Activated T-helper 17 cell treated with anti-CD3 and anti-CD28 coated beads, Interleukin-2, amount 50 U/mL, for 72 hours (primary cell): ENCODE data around the gene RBM8A. TPM values are rescaled to one million over a fixed set of nuclear protein-coding genes. Genes with fewer than 3 reads are reported as not detected.

ENCODE experiments used
- ATAC-seq: fragments of 150-1000 bp; cut with Tn5 transposase; replicated peaks from 2 replicates; pipeline ENCODE4 v1.10.0; 2021; ENCODE audit warnings: mild to moderate bottlenecking, moderate library complexity
- H3K27ac Mint-ChIP-seq: one replicate; pipeline ENCODE4 v1.8.0; 2022; ENCODE audit warnings: mixed read lengths
- H3K27me3 Mint-ChIP-seq: one replicate; pipeline ENCODE4 v1.8.0; 2022; ENCODE audit warnings: mixed read lengths
- H3K36me3 Mint-ChIP-seq: one replicate; pipeline ENCODE4 v1.8.0; 2022; ENCODE audit warnings: low read depth, mild to moderate bottlenecking, mixed read lengths
- H3K4me1 Mint-ChIP-seq: one replicate; pipeline ENCODE4 v1.8.0; 2022; ENCODE audit warnings: mixed read lengths
- H3K4me3 Mint-ChIP-seq: one replicate; pipeline ENCODE4 v1.8.0; 2022; ENCODE audit warnings: mild to moderate bottlenecking, mixed read lengths
- H3K9me3 Mint-ChIP-seq: one replicate; pipeline ENCODE4 v1.8.0; 2022; ENCODE audit warnings: mixed read lengths
- total RNA-seq, 2 donors: library from RNA; stranded (reverse); gene quantifications; one replicate each; pipeline ENCODE4 v1.2.3, GENCODE V29; 2022

The RBM8A gene
- total RNA-seq, 2 donors from 2014 or later, result 222 to 275 TPM

GRCh38 chr1:145960468-145961108, 33.3 kb upstream of the RBM8A start:
- peaks cover 35% of the 10 kb centered on the region for H3K4me1 Mint-ChIP-seq
- ATAC-seq, result no peak
- H3K27ac Mint-ChIP-seq, result peak overlapping the region; percentile 93
- peaks cover 21% of the 10 kb centered on the region for H3K36me3 Mint-ChIP-seq
- no peaks in the 10 kb centered on the region for H3K9me3 Mint-ChIP-seq
- H3K27me3 Mint-ChIP-seq, result no peaks in the 10 kb centered on the region
- peak overlapping the region; percentile 95 for H3K4me3 Mint-ChIP-seq

GRCh38 chr1:145959957-145960467, 32.7 kb upstream of the RBM8A start:
- peaks cover 27% of the 10 kb centered on the region for H3K36me3 Mint-ChIP-seq

GRCh38 chr1:145959333-145959732, 32.0 kb upstream of the RBM8A start:
- H3K36me3 Mint-ChIP-seq, result peaks cover 34% of the 10 kb centered on the region
- H3K4me1 Mint-ChIP-seq, result peaks cover 43% of the 10 kb centered on the region
- H3K27ac Mint-ChIP-seq, result no peak overlapping the region
- no peaks in the 10 kb centered on the region for H3K27me3 Mint-ChIP-seq
- H3K4me3 Mint-ChIP-seq, result peak overlapping the region; percentile 95
- ATAC-seq, result no peak
- no peaks in the 10 kb centered on the region for H3K9me3 Mint-ChIP-seq

More at GRCh38 chr1:145959957-145960467, 32.7 kb upstream of the RBM8A start:
- H3K9me3 Mint-ChIP-seq, result no peaks in the 10 kb centered on the region
- ATAC-seq, result no peak
- no peaks in the 10 kb centered on the region for H3K27me3 Mint-ChIP-seq
- peak overlapping the region; percentile 95 for H3K4me3 Mint-ChIP-seq
- no peak overlapping the region for H3K27ac Mint-ChIP-seq
- peaks cover 39% of the 10 kb centered on the region for H3K4me1 Mint-ChIP-seq

- no peak for ATAC-seq
- Mint-ChIP-seq H3K9me3 (no peaks in the 10 kb centered on the region), H3K36me3 (peaks cover 40% of the 10 kb centered on the region), H3K4me1 (peaks cover 48% of the 10 kb centered on the region), H3K27me3 (no peaks in the 10 kb centered on the region), H3K27ac (no peak overlapping the region), H3K4me3 (peak overlapping the region; percentile 95)
These were observed 31.4 kb upstream of the RBM8A start for GRCh38 chr1:145958734-145959133.

GRCh38 chr1:145957443-145958319, 30.4 kb upstream of the RBM8A start, which contains the start of gene LIX1L:
Gene LIX1L (minus strand): TSS chr1:145958017. CDS start chr1:145957927, 90 bp downstream.
- Mint-ChIP-seq H3K9me3 (no peaks in the 10 kb centered on the region), H3K36me3 (peaks cover 50% of the 10 kb centered on the region)
- peak; percentile 92 for ATAC-seq

GRCh38 chr1:145956781-145957442, 29.6 kb upstream of the RBM8A start:
- H3K36me3 Mint-ChIP-seq, result peaks cover 58% of the 10 kb centered on the region

More at GRCh38 chr1:145957443-145958319, 30.4 kb upstream of the RBM8A start, which contains the start of gene LIX1L:
- H3K4me3 Mint-ChIP-seq, result peak within 1 kb of the TSS; percentile 95
- H3K27me3 Mint-ChIP-seq, result no peaks in the 10 kb centered on the region
- peak within 1 kb of the TSS; percentile 89 for H3K27ac Mint-ChIP-seq
- H3K4me1 Mint-ChIP-seq, result peaks cover 44% of the 10 kb centered on the region

GRCh38 chr1:145956361-145956760, 29.1 kb upstream of the RBM8A start:
- ATAC-seq, result no peak
- H3K4me3 Mint-ChIP-seq, result peak overlapping the region; percentile 95
- H3K36me3 Mint-ChIP-seq, result peaks cover 63% of the 10 kb centered on the region
- H3K27ac Mint-ChIP-seq, result peak overlapping the region; percentile 89
- no peaks in the 10 kb centered on the region for H3K9me3 Mint-ChIP-seq
- no peaks in the 10 kb centered on the region for H3K27me3 Mint-ChIP-seq
- H3K4me1 Mint-ChIP-seq, result peaks cover 53% of the 10 kb centered on the region

More at GRCh38 chr1:145956781-145957442, 29.6 kb upstream of the RBM8A start:
- H3K4me3 Mint-ChIP-seq, result peak overlapping the region; percentile 95
- H3K9me3 Mint-ChIP-seq, result no peaks in the 10 kb centered on the region
- peak overlapping the region; percentile 89 for H3K27ac Mint-ChIP-seq
- no peak for ATAC-seq
- peaks cover 47% of the 10 kb centered on the region for H3K4me1 Mint-ChIP-seq
- H3K27me3 Mint-ChIP-seq, result no peaks in the 10 kb centered on the region

GRCh38 chr1:145955436-145955835, 28.2 kb upstream of the RBM8A start:
- peak overlapping the region; percentile 95 for H3K4me3 Mint-ChIP-seq
- peaks cover 65% of the 10 kb centered on the region for H3K36me3 Mint-ChIP-seq
- H3K27ac Mint-ChIP-seq, result peak overlapping the region; percentile 6
- no peaks in the 10 kb centered on the region for H3K9me3 Mint-ChIP-seq
- H3K27me3 Mint-ChIP-seq, result no peaks in the 10 kb centered on the region
- no peak for ATAC-seq
- H3K4me1 Mint-ChIP-seq, result peaks cover 54% of the 10 kb centered on the region

GRCh38 chr1:145953861-145954260, 26.6 kb upstream of the RBM8A start:
- peak overlapping the region; percentile 95 for H3K4me3 Mint-ChIP-seq
- H3K9me3 Mint-ChIP-seq, result no peaks in the 10 kb centered on the region
- no peak for ATAC-seq
- H3K36me3 Mint-ChIP-seq, result peaks cover 78% of the 10 kb centered on the region
- H3K27ac Mint-ChIP-seq, result no peak overlapping the region
- peaks cover 49% of the 10 kb centered on the region for H3K4me1 Mint-ChIP-seq
- H3K27me3 Mint-ChIP-seq, result no peaks in the 10 kb centered on the region

GRCh38 chr1:145952903-145953302, 25.6 kb upstream of the RBM8A start:
- no peaks in the 10 kb centered on the region for H3K9me3 Mint-ChIP-seq
- H3K4me3 Mint-ChIP-seq, result no peak overlapping the region
- H3K36me3 Mint-ChIP-seq, result peaks cover 82% of the 10 kb centered on the region
- no peak for ATAC-seq
- peaks cover 43% of the 10 kb centered on the region for H3K4me1 Mint-ChIP-seq
- no peak overlapping the region for H3K27ac Mint-ChIP-seq
- no peaks in the 10 kb centered on the region for H3K27me3 Mint-ChIP-seq

- no peaks in the 10 kb centered on the region for H3K27me3 Mint-ChIP-seq
- no peak for ATAC-seq
- peaks cover 87% of the 10 kb centered on the region for H3K36me3 Mint-ChIP-seq
- H3K9me3 Mint-ChIP-seq, result no peaks in the 10 kb centered on the region
- no peak overlapping the region for H3K27ac Mint-ChIP-seq
- peaks cover 43% of the 10 kb centered on the region for H3K4me1 Mint-ChIP-seq
- H3K4me3 Mint-ChIP-seq, result no peak overlapping the region
These were observed 24.2 kb upstream of the RBM8A start for GRCh38 chr1:145951526-145951925.

GRCh38 chr1:145949219-145949618, 21.9 kb upstream of the RBM8A start:
- Mint-ChIP-seq H3K27me3 (no peaks in the 10 kb centered on the region), H3K4me3 (no peak overlapping the region), H3K9me3 (no peaks in the 10 kb centered on the region), H3K4me1 (peaks cover 25% of the 10 kb centered on the region), H3K36me3 (peaks cover 89% of the 10 kb centered on the region), H3K27ac (no peak overlapping the region)
- ATAC-seq, result no peak

GRCh38 chr1:145947551-145947950, 20.3 kb upstream of the RBM8A start:
- Mint-ChIP-seq H3K4me1 (peaks cover 17% of the 10 kb centered on the region), H3K27ac (no peak overlapping the region), H3K4me3 (no peak overlapping the region), H3K27me3 (no peaks in the 10 kb centered on the region), H3K36me3 (peaks cover 89% of the 10 kb centered on the region), H3K9me3 (no peaks in the 10 kb centered on the region)
- no peak for ATAC-seq

GRCh38 chr1:145946477-145946986, 19.2 kb upstream of the RBM8A start:
- Mint-ChIP-seq H3K4me3 (no peak overlapping the region), H3K27me3 (no peaks in the 10 kb centered on the region), H3K9me3 (no peaks in the 10 kb centered on the region), H3K4me1 (peaks cover 8% of the 10 kb centered on the region), H3K36me3 (peaks cover 89% of the 10 kb centered on the region), H3K27ac (no peak overlapping the region)
- ATAC-seq, result no peak
